ENCODE results near the gene PRRC2C. TPM values are rescaled to one million over a fixed set of nuclear protein-coding genes. Genes with fewer than 3 reads are reported as not detected.

The PRRC2C gene
- total RNA-seq, 1 experiment from 2014 or later = 208 TPM

DNA sequence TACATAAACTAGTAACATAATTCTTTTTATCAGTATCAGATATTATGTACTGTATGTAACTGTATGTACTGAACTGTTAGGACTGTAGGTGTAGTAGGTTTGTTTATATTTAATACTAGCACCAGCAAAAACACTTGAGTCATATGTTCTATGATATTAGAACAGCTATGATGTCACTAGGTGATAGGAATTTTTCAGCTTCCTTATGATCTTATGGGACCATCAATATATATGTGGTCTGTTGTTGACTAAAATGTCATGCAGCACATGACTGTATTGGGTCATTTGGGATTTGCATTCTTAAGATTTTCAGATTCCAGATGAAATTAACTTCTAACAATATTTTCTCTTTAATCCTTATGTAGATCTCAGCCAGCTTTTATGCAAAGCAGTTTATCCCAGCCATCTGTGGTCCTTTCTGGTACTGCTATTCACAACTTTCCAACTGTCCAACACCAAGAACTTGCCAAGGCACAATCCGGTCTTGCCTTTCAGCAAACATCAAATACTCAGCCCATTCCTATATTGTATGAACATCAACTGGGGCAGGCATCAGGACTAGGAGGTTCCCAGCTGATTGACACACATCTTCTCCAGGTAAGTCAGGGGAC lies 98.4 kb downstream of the PRRC2C start:
- intact Hi-C loops (cut with micrococcal nuclease; ENCODE audit: unreplicated experiment) = loop anchor here (10.0 kb wide), 1 partner anchor 131 kb away; no protein-coding TSS in a partner anchor
- H3K36me3 Mint-ChIP-seq (ENCODE audit: insufficient read depth, unreplicated experiment) = peaks cover 91% of the 10 kb centered on the region

DNA sequence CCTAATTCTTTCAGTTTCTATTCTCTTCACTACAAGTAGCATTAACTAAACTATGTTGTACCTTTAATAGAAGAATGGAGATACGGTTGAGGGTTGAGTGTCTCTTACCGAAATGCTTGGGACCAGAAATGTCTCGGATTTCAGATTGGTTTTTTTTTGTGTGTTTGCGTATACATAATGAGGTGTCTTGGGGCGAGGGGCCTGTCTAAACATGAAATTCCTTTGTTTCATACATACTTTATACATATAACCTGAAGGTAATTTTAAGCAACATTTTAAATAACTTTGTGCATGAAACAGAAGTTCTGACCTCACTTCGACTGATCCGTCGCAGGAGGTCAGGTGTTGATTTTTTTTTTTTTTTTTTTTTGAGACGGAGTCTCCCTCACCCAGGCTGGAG lies 100.4 kb downstream of the PRRC2C start:
- peaks cover 91% of the 10 kb centered on the region for H3K36me3 Mint-ChIP-seq (ENCODE audit: insufficient read depth, unreplicated experiment)
- no peaks in the 10 kb centered on the region for H3K27me3 ChIP-seq (replicated peaks; ENCODE audit: control insufficient read depth, insufficient read depth, low read length)
- H3K4me1 Mint-ChIP-seq (ENCODE audit: low read depth, unreplicated experiment) = no peaks in the 10 kb centered on the region
- H3K9me3 Mint-ChIP-seq (ENCODE audit: unreplicated experiment) = no peaks in the 10 kb centered on the region
- H3K27ac Mint-ChIP-seq (ENCODE audit: unreplicated experiment) = no peak overlapping the region
- no TSS peak for BruUV-seq (replicated peaks)
- no peaks in the 10 kb centered on the region for H3K9me3 ChIP-seq
- H3K4me3 ChIP-seq (ENCODE audit: low read depth, low read length) = no peak overlapping the region
- H3K36me3 ChIP-seq (ENCODE audit: control insufficient read depth, insufficient read depth, low read length) = peaks cover 10% of the 10 kb centered on the region
- no peak overlapping the region for H3K4me3 Mint-ChIP-seq (ENCODE audit: unreplicated experiment)
- no peaks in the 10 kb centered on the region for H3K4me1 ChIP-seq
- no peaks in the 10 kb centered on the region for H3K27me3 Mint-ChIP-seq (ENCODE audit: insufficient read depth, unreplicated experiment)
- TF ChIP-seq, protein P1, sequence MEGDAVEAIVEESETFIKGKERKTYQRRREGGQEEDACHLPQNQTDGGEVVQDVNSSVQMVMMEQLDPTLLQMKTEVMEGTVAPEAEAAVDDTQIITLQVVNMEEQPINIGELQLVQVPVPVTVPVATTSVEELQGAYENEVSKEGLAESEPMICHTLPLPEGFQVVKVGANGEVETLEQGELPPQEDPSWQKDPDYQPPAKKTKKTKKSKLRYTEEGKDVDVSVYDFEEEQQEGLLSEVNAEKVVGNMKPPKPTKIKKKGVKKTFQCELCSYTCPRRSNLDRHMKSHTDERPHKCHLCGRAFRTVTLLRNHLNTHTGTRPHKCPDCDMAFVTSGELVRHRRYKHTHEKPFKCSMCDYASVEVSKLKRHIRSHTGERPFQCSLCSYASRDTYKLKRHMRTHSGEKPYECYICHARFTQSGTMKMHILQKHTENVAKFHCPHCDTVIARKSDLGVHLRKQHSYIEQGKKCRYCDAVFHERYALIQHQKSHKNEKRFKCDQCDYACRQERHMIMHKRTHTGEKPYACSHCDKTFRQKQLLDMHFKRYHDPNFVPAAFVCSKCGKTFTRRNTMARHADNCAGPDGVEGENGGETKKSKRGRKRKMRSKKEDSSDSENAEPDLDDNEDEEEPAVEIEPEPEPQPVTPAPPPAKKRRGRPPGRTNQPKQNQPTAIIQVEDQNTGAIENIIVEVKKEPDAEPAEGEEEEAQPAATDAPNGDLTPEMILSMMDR (IDR thresholded peaks at IDR 0.05; ENCODE audit: insufficient read depth in 1 of 2, low read depth in 1 of 2, low read length in 1 of 2, severe bottlenecking in 1 of 2, unreplicated experiment in 1 of 2) = no peak
- ChIA-PET POLR2A (no interaction called here), CTCF (interaction anchor here (0.6 kb wide), 1 partner anchor 155 kb away, joined by 3 read pairs; no protein-coding TSS in a partner anchor)
- DNase-seq = no peak
- intact Hi-C loops (cut with micrococcal nuclease; ENCODE audit: unreplicated experiment) = loop anchor here (10.0 kb wide), 1 partner anchor 129 kb away; no protein-coding TSS in a partner anchor

More for the DNA sequence above, 98.4 kb downstream of the PRRC2C start:
- no peak overlapping the region for H3K27ac Mint-ChIP-seq (ENCODE audit: unreplicated experiment)
- Histone ChIP-seq H3K36me3 (ENCODE audit: control insufficient read depth, insufficient read depth, low read length) (peaks cover 7% of the 10 kb centered on the region), H3K27me3 (replicated peaks; ENCODE audit: control insufficient read depth, insufficient read depth, low read length) (no peaks in the 10 kb centered on the region), H3K4me3 (ENCODE audit: low read depth, low read length) (no peak overlapping the region), H3K4me1 (no peaks in the 10 kb centered on the region), H3K9me3 (no peaks in the 10 kb centered on the region)
- BruUV-seq (replicated peaks) = no TSS peak
- TF ChIP-seq, protein P1 (IDR thresholded peaks at IDR 0.05; ENCODE audit: insufficient read depth in 1 of 2, low read depth in 1 of 2, low read length in 1 of 2, severe bottlenecking in 1 of 2, unreplicated experiment in 1 of 2) = no peak
- H3K4me1 Mint-ChIP-seq (ENCODE audit: low read depth, unreplicated experiment) = no peaks in the 10 kb centered on the region
- DNase-seq = no peak
- H3K27me3 Mint-ChIP-seq (ENCODE audit: insufficient read depth, unreplicated experiment) = no peaks in the 10 kb centered on the region
- CTCF ChIA-PET = no interaction called here
- H3K9me3 Mint-ChIP-seq (ENCODE audit: unreplicated experiment) = no peaks in the 10 kb centered on the region
- POLR2A ChIA-PET = no interaction called here
- H3K4me3 Mint-ChIP-seq (ENCODE audit: unreplicated experiment) = no peak overlapping the region

DNA sequence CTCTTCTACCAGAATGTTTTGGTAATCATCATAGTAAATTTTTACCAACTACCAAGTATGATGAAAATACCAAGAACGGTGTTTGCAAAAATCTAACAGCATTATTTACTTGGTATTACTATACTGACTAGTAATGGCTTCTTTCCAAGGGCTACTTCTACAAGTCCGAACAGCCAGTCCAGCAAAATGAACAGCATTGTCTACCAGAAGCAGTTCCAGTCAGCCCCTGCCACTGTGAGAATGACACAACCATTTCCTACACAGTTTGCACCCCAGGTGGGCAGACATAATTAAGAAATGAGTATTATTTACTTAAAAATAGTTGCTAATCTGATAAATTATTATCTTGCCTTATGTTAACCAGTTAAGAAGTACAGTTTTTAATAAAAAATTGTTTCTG lies 102.9 kb downstream of the PRRC2C start:
- H3K4me1 Mint-ChIP-seq (ENCODE audit: low read depth, unreplicated experiment) = no peaks in the 10 kb centered on the region
- H3K4me1 ChIP-seq = no peaks in the 10 kb centered on the region
- H3K36me3 Mint-ChIP-seq (ENCODE audit: insufficient read depth, unreplicated experiment) = peaks cover 94% of the 10 kb centered on the region
- intact Hi-C loops (cut with micrococcal nuclease; ENCODE audit: unreplicated experiment) = loop anchor here (10.0 kb wide), 1 partner anchor 127 kb away; no protein-coding TSS in a partner anchor
- ChIA-PET POLR2A (interaction anchor here (0.6 kb wide), 1 partner anchor 56 kb away, joined by 9 read pairs; no protein-coding TSS in a partner anchor), CTCF (no interaction called here)
- H3K36me3 ChIP-seq (ENCODE audit: control insufficient read depth, insufficient read depth, low read length) = peaks cover 12% of the 10 kb centered on the region
- no peaks in the 10 kb centered on the region for H3K27me3 Mint-ChIP-seq (ENCODE audit: insufficient read depth, unreplicated experiment)
- H3K27me3 ChIP-seq (replicated peaks; ENCODE audit: control insufficient read depth, insufficient read depth, low read length) = no peaks in the 10 kb centered on the region
- no peaks in the 10 kb centered on the region for H3K9me3 Mint-ChIP-seq (ENCODE audit: unreplicated experiment)
- no peak overlapping the region for H3K4me3 ChIP-seq (ENCODE audit: low read depth, low read length)
- no peak overlapping the region for H3K4me3 Mint-ChIP-seq (ENCODE audit: unreplicated experiment)
- BruUV-seq (replicated peaks) = no TSS peak
- no peak overlapping the region for H3K27ac Mint-ChIP-seq (ENCODE audit: unreplicated experiment)
- no peaks in the 10 kb centered on the region for H3K9me3 ChIP-seq
- TF ChIP-seq, protein P1 (IDR thresholded peaks at IDR 0.05; ENCODE audit: insufficient read depth in 1 of 2, low read depth in 1 of 2, low read length in 1 of 2, severe bottlenecking in 1 of 2, unreplicated experiment in 1 of 2) = no peak
- no peak for DNase-seq

All from Caco-2 (cell line).